HCT116 (cell line): Measurements from ENCODE around the gene GJB2. TPM values are rescaled to one million over a fixed set of nuclear protein-coding genes. Genes with fewer than 3 reads are reported as not detected.

Experiments
- ATAC-seq: fragments of 200-7000 bp; cut with Tn5 transposase; 2 replicates; pipeline ENCODE4 v1.9.1; 2020; ENCODE audit warnings: mild to moderate bottlenecking, moderate library complexity
- BruUV-seq: library from RNA; stranded (reverse); fragments of 400-500 nt; replicated peaks from 2 replicates; lab custom pipeline; 2021; lab: Mats Ljungman, UMichigan
- CTCF ChIA-PET: fragments of 300-600 bp; sonication (Branson Sonifier 250); formaldehyde crosslinking; loops from one replicate; lab custom pipeline; 2021; ENCODE audit warnings: antibody characterized with exemption; lab: Charles Lee
- POLR2A ChIA-PET: fragments of 300-600, 350-600 bp; sonication (Branson Sonifier 250); formaldehyde crosslinking; loops from one replicate; lab custom pipeline; 2021; ENCODE audit warnings: antibody characterized with exemption; lab: Charles Lee
- RAD21 ChIA-PET, 2 experiments: fragments of 300-600 bp; sonication (Branson Sonifier 250); formaldehyde crosslinking; loops; one replicate each; lab custom pipeline; 2023; ENCODE audit warnings: low total read pairs in 2 of 2; ENCODE audit not compliant: uncharacterized antibody in 2 of 2, unreplicated experiment in 2 of 2, low non-redundant PET in 1 of 2; lab: Charles Lee
- DNase-seq: peaks from one replicate; pipeline ENCODE4 v3.0.0-alpha.2; 2010; ENCODE audit warnings: low read depth, low spot score
- H2AFZ ChIP-seq: fragments of 200-600 bp; shearing (Covaris generic), sonication (generic); 2 replicates; pipeline ENCODE4 v1.6.1; 2017; ENCODE audit warnings: low read depth, mixed run types, mixed read lengths, antibody characterized with exemption, low read length; ENCODE audit not compliant: poor library complexity, severe bottlenecking
- H3K27ac ChIP-seq: 2 replicates; pipeline ENCODE4 v1.5.1; 2012; ENCODE audit warnings: low read depth, low read length
- H3K27me3 ChIP-seq: fragments of 200-600 bp; sonication (generic); 2 replicates; pipeline ENCODE4 v1.6.1; 2016; ENCODE audit warnings: mixed run types, low read length, mixed read lengths; ENCODE audit not compliant: insufficient read depth
- H3K36me3 ChIP-seq, 2 experiments: fragments of 200-500 bp in 1 of 2; fragments of 200-600 bp in 1 of 2; sonication (Bioruptor generic) in 1 of 2; sonication (generic) in 1 of 2; 2 replicates each; pipeline versions ENCODE4 v1.5.1 to v1.6.1; 2014 to 2016; ENCODE audit warnings: low read length in 2 of 2, inconsistent platforms in 1 of 2, mixed read lengths in 1 of 2, mixed run types in 1 of 2; ENCODE audit not compliant: insufficient read depth in 2 of 2, control insufficient read depth in 1 of 2
- H3K4me1 ChIP-seq, 2 experiments: fragments of 200-600 bp in 1 of 2; sonication (generic) in 1 of 2; 2 replicates each; pipeline versions ENCODE4 v1.5.1 to v1.6.1; 2012 to 2017; ENCODE audit warnings: low read length in 2 of 2, inconsistent platforms in 1 of 2, mild to moderate bottlenecking in 1 of 2, mixed read lengths in 1 of 2, mixed run types in 1 of 2, moderate library complexity in 1 of 2; ENCODE audit not compliant: insufficient read depth in 2 of 2, control insufficient read depth in 1 of 2
- H3K4me2 ChIP-seq: fragments of 200-600 bp; sonication (generic); 2 replicates; pipeline ENCODE4 v1.6.1; 2017; ENCODE audit warnings: mixed run types, low read length, mixed read lengths
- H3K4me3 ChIP-seq, 2 experiments: fragments of 200-600 bp in 1 of 2; sonication (generic) in 1 of 2; replicated peaks in 1 of 2; 2 replicates each; pipeline ENCODE4 v1.5.1; 2011 to 2016; ENCODE audit warnings: low read length in 2 of 2, control low read depth in 1 of 2, low read depth in 1 of 2, mild to moderate bottlenecking in 1 of 2, mixed read lengths in 1 of 2, mixed run types in 1 of 2
- H3K79me2 ChIP-seq: fragments of 200-600 bp; sonication (generic); 2 replicates; pipeline ENCODE4 v1.6.1; 2017; ENCODE audit warnings: mild to moderate bottlenecking, mixed run types, low read length, moderate library complexity, mixed read lengths; ENCODE audit not compliant: insufficient read depth
- H3K9ac ChIP-seq: fragments of 200-600 bp; sonication (generic); 2 replicates; pipeline ENCODE4 v1.6.1; 2016; ENCODE audit warnings: low read length, mixed read lengths
- H3K9me2 ChIP-seq: fragments of 200-600 bp; sonication (generic), shearing (Covaris generic); 2 replicates; pipeline ENCODE4 v1.6.1; 2017; ENCODE audit warnings: mixed run types, mild to moderate bottlenecking, moderate library complexity; ENCODE audit not compliant: insufficient read depth
- H3K9me3 ChIP-seq, 2 experiments: fragments of 200-500 bp in 1 of 2; fragments of 200-600 bp in 1 of 2; sonication (Bioruptor generic) in 1 of 2; sonication (generic) in 1 of 2; 2 replicates each; pipeline ENCODE4 v1.6.1; 2014 to 2017; ENCODE audit warnings: low read length in 2 of 2, mixed read lengths in 2 of 2, inconsistent platforms in 1 of 2, low read depth in 1 of 2, mild to moderate bottlenecking in 1 of 2, mixed run types in 1 of 2, moderate library complexity in 1 of 2; ENCODE audit not compliant: control insufficient read depth in 1 of 2, insufficient read depth in 1 of 2
- H4K20me1 ChIP-seq: fragments of 200-600 bp; sonication (generic), shearing (Covaris generic); 2 replicates; pipeline ENCODE4 v1.6.1; 2017; ENCODE audit warnings: mixed run types, mild to moderate bottlenecking, moderate library complexity; ENCODE audit not compliant: insufficient read depth
- CEBPB ChIP-seq: IDR thresholded peaks from 2 replicates; pipeline ENCODE4 v1.6.1; 2012; ENCODE audit warnings: low read depth
- ELF1 ChIP-seq: IDR thresholded peaks from 2 replicates; pipeline ENCODE4 v1.6.1; 2012; ENCODE audit warnings: low read depth, borderline replicate concordance
- EZH2phosphoT487 ChIP-seq: fragments of 200-600 bp; IDR thresholded peaks from 2 replicates; pipeline ENCODE4 v1.6.1; 2018; ENCODE audit warnings: antibody characterized with exemption, borderline replicate concordance
- POLR2A ChIP-seq: IDR thresholded peaks from 2 replicates; pipeline ENCODE4 v1.7.0; 2011; ENCODE audit warnings: borderline replicate concordance; ENCODE audit not compliant: insufficient read depth, insufficient read length; ENCODE audit errors: extremely low read depth
- RAD21 ChIP-seq: IDR thresholded peaks from 2 replicates; pipeline ENCODE4 v1.6.1; 2012; ENCODE audit warnings: low read depth, mild to moderate bottlenecking
- SIN3A ChIP-seq: IDR thresholded peaks from 2 replicates; pipeline ENCODE4 v1.6.1; 2012; ENCODE audit warnings: low read depth
- SP1 ChIP-seq: IDR thresholded peaks from 2 replicates; pipeline ENCODE4 v1.6.1; 2012; ENCODE audit warnings: low read depth
- SRF ChIP-seq: IDR thresholded peaks from 2 replicates; pipeline ENCODE4 v1.6.1; 2012; ENCODE audit warnings: low read depth
- TCF7L2 ChIP-seq: IDR thresholded peaks from 2 replicates; pipeline ENCODE4 v1.7.0; 2011; ENCODE audit warnings: borderline replicate concordance, inconsistent platforms; ENCODE audit not compliant: insufficient read depth, insufficient read length; ENCODE audit errors: extremely low read depth
- YY1 ChIP-seq: IDR thresholded peaks from 2 replicates; pipeline ENCODE4 v1.6.1; 2011; ENCODE audit warnings: low read length, low read depth, moderate library complexity, mild to moderate bottlenecking; ENCODE audit not compliant: insufficient replicate concordance; ENCODE audit errors: extremely low read depth
- ZFX ChIP-seq: fragments of 450-650 bp; IDR thresholded peaks from 2 replicates; pipeline ENCODE4 v1.6.1; 2017
- ZNF274 ChIP-seq: fragments of 200-500 bp; sonication (Bioruptor generic); IDR thresholded peaks from 2 replicates; pipeline ENCODE4 v1.6.1; 2014; ENCODE audit warnings: mild to moderate bottlenecking, low read depth, low read length, inconsistent platforms
- intact Hi-C: fragments of 100-400 bp; cut with micrococcal nuclease; formaldehyde crosslinking; loops from 2 replicates; pipeline ENCODE4 v1.10.0; 2022
- total RNA-seq: library from RNA; stranded (reverse); gene quantifications from one replicate; pipeline ENCODE4 v1.2.1, GENCODE V29; 2021; ENCODE audit not compliant: unreplicated experiment
- TF ChIP-seq, protein P1 (sequence below): IDR thresholded peaks from 2 replicates; pipeline ENCODE4 v1.6.1; 2011; ENCODE audit warnings: mild to moderate bottlenecking, low read length, moderate library complexity; ENCODE audit not compliant: insufficient replicate concordance; ENCODE audit errors: extremely low read depth
- TF ChIP-seq, protein P2 (sequence below): IDR thresholded peaks from 2 replicates; pipeline ENCODE4 v1.6.1; 2012
- TF ChIP-seq, protein P3 (sequence below): IDR thresholded peaks from 2 replicates; pipeline ENCODE4 v1.6.1; 2012

Gene GJB2
- total RNA-seq, 1 experiment from 2014 or later, result 44.7 TPM

- Histone ChIP-seq H3K36me3 (no peaks in the 10 kb centered on the region), H3K27ac (no peak overlapping the region), H3K9ac (no peak overlapping the region), H3K27me3 (peaks cover 10% of the 10 kb centered on the region; the same call in 1 of the 2 replicates), H3K4me2 (no peak overlapping the region), H3K4me1 (peaks cover 10 to 29% of the 10 kb centered on the region in 2 experiments), H3K9me2 (no peaks in the 10 kb centered on the region), H4K20me1 (no peaks in the 10 kb centered on the region), H3K79me2 (peaks cover 16% of the 10 kb centered on the region; the same call in 1 of the 2 replicates), H2AFZ (no peak overlapping the region), H3K4me3 (no peak overlapping the region), H3K9me3 (no peaks in the 10 kb centered on the region)
- TF ChIP-seq EZH2phosphoT487, result no peak
- TF ChIP-seq CEBPB, result no peak
- no peak for TF ChIP-seq YY1
- no peak for TF ChIP-seq SP1
- TF ChIP-seq ZFX, result no peak
- TF ChIP-seq ZNF274, result no peak
- POLR2A ChIA-PET, result no interaction called here
- ATAC-seq (no peak), DNase-seq (no peak)
- intact Hi-C loops, result loop anchor here (5.0 to 10.0 kb wide), 4 partner anchors 229 to 1279 kb away; partner anchors contain the start of gene IL17D
- RAD21 ChIA-PET, result no interaction called here
- CTCF ChIA-PET, result interaction anchor here (4.2 kb wide), 1 partner anchor 293 kb away, joined by 38 read pairs; no protein-coding TSS in a partner anchor
- BruUV-seq, result no TSS peak
Measured at GRCh38 chr13:20195801-20196200, 3.1 kb upstream of the GJB2 start.

- Histone ChIP-seq H3K4me3 (no peak overlapping the region), H3K9ac (no peak overlapping the region), H4K20me1 (no peaks in the 10 kb centered on the region), H3K4me1 (peaks cover 19 to 40% of the 10 kb centered on the region in 2 experiments), H3K4me2 (no peak overlapping the region), H3K79me2 (peaks cover 31% of the 10 kb centered on the region; the same call in 1 of the 2 replicates), H3K27ac (no peak overlapping the region), H3K36me3 (peaks cover 4 to 7% of the 10 kb centered on the region in 2 experiments; a peak in 2 of 4 replicates), H2AFZ (no peak overlapping the region), H3K27me3 (peaks cover 10% of the 10 kb centered on the region; the same call in 1 of the 2 replicates), H3K9me3 (no peaks in the 10 kb centered on the region), H3K9me2 (no peaks in the 10 kb centered on the region)
- ChIA-PET POLR2A (no interaction called here), RAD21 (no interaction called here), CTCF (interaction anchor here (4.2 kb wide), 1 partner anchor 295 kb away, joined by 38 read pairs; no protein-coding TSS in a partner anchor)
- ATAC-seq (no peak), DNase-seq (no peak)
- intact Hi-C loops, result loop anchor here (10.0 kb wide), 3 partner anchors 231 to 1281 kb away; partner anchors contain the start of gene IL17D
- no TSS peak for BruUV-seq
- TF ChIP-seq, protein P1, sequence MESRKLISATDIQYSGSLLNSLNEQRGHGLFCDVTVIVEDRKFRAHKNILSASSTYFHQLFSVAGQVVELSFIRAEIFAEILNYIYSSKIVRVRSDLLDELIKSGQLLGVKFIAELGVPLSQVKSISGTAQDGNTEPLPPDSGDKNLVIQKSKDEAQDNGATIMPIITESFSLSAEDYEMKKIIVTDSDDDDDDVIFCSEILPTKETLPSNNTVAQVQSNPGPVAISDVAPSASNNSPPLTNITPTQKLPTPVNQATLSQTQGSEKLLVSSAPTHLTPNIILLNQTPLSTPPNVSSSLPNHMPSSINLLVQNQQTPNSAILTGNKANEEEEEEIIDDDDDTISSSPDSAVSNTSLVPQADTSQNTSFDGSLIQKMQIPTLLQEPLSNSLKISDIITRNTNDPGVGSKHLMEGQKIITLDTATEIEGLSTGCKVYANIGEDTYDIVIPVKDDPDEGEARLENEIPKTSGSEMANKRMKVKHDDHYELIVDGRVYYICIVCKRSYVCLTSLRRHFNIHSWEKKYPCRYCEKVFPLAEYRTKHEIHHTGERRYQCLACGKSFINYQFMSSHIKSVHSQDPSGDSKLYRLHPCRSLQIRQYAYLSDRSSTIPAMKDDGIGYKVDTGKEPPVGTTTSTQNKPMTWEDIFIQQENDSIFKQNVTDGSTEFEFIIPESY, result no peak
- TF ChIP-seq, protein P2, sequence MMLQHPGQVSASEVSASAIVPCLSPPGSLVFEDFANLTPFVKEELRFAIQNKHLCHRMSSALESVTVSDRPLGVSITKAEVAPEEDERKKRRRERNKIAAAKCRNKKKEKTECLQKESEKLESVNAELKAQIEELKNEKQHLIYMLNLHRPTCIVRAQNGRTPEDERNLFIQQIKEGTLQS, result no peak
- TF ChIP-seq SRF, result no peak
- TF ChIP-seq SP1, result no peak
- no peak for TF ChIP-seq YY1
- TF ChIP-seq ZNF274, result no peak
- no peak for TF ChIP-seq SIN3A
- TF ChIP-seq RAD21, result no peak
- no peak for TF ChIP-seq TCF7L2
- TF ChIP-seq ELF1, result no peak
- TF ChIP-seq POLR2A, result no peak
- no peak for TF ChIP-seq EZH2phosphoT487
- TF ChIP-seq, protein P3, sequence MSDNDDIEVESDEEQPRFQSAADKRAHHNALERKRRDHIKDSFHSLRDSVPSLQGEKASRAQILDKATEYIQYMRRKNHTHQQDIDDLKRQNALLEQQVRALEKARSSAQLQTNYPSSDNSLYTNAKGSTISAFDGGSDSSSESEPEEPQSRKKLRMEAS, result no peak
- TF ChIP-seq ZFX, result no peak
Measured at GRCh38 chr13:20193907-20194631, 1.3 kb upstream of the GJB2 start.
